Transverse colon (tissue), 3 donors: ENCODE measurements around the gene RMND5A.

Experiments
- CTCF ChIP-seq, 5 experiments: fragments of 200-600 bp in 3 of 5; fragments of 450-650 bp in 2 of 5; sonication (generic) in 3 of 5; IDR thresholded peaks; 1 replicate in 2 of 5; 2 replicates in 3 of 5; pipeline ENCODE4 v1.5.1; 2016 to 2017; ENCODE audit warnings: antibody characterized with exemption in 5 of 5, inconsistent platforms in 3 of 5, mild to moderate bottlenecking in 2 of 5, moderate library complexity in 1 of 5
- POLR2A ChIP-seq: fragments of 450-650 bp; IDR thresholded peaks from one replicate; pipeline ENCODE4 v1.6.1; 2016; ENCODE audit warnings: antibody characterized with exemption, mild to moderate bottlenecking, moderate library complexity

- TF ChIP-seq CTCF (IDR thresholded peaks at IDR 0.05) (no peak), POLR2A (no peak)
Measured at GRCh38 chr2:86677816-86678215, 42.3 kb upstream of the RMND5A start.
